Aorta (tissue), 5 donors: ENCODE results near the gene ACAP2. TPM values are rescaled to one million over a fixed set of nuclear protein-coding genes. Genes with fewer than 3 reads are reported as not detected.

Source experiments
- ATAC-seq: fragments of 200-7000 bp; cut with Tn5 transposase; one replicate; pipeline ENCODE4 v1.9.1; 2022; ENCODE audit warnings: moderate library complexity; ENCODE audit not compliant: low FRiP score
- DNase-seq, 2 donors: peaks; one replicate each; pipeline ENCODE4 v3.0.0-alpha.2; 2020
- H3K27ac ChIP-seq, 2 donors: one replicate each; pipeline ENCODE4 v1.5.1; 2013; ENCODE audit warnings: low read length in 2 of 2, mild to moderate bottlenecking in 2 of 2, moderate library complexity in 2 of 2, control low read depth in 1 of 2, inconsistent platforms in 1 of 2, low read depth in 1 of 2
- H3K27me3 ChIP-seq, 2 donors: one replicate each; pipeline ENCODE4 v1.6.1; 2013; ENCODE audit warnings: control low read depth in 1 of 2, low read length in 1 of 2, mild to moderate bottlenecking in 1 of 2, moderate library complexity in 1 of 2; ENCODE audit not compliant: insufficient read depth in 2 of 2, control insufficient read depth in 1 of 2
- H3K36me3 ChIP-seq, 2 donors: one replicate each; pipeline ENCODE4 v1.6.1; 2013; ENCODE audit warnings: control low read depth in 1 of 2, low read length in 1 of 2, mild to moderate bottlenecking in 1 of 2; ENCODE audit not compliant: insufficient read depth in 2 of 2, control insufficient read depth in 1 of 2
- H3K4me1 ChIP-seq, 2 donors: one replicate each; pipeline ENCODE4 v1.6.1; 2013; ENCODE audit warnings: low read length in 2 of 2, control low read depth in 1 of 2, mild to moderate bottlenecking in 1 of 2, moderate library complexity in 1 of 2; ENCODE audit not compliant: insufficient read depth in 2 of 2, control insufficient read depth in 1 of 2
- H3K4me3 ChIP-seq, 2 donors: one replicate each; pipeline ENCODE4 v1.5.1; 2013; ENCODE audit warnings: low read length in 2 of 2, control low read depth in 1 of 2, mild to moderate bottlenecking in 1 of 2
- H3K9me3 ChIP-seq: one replicate; pipeline ENCODE4 v1.6.1; 2013; ENCODE audit warnings: mild to moderate bottlenecking, low read length; ENCODE audit not compliant: control insufficient read depth
- WGBS, 2 donors: extraction: QIAGEN DNeasy Blood & Tissue Kit; methylation state at CpG; one replicate each; pipeline ENCODE4 v1.1.7; 2013; 5-methylcytosine and 5-hydroxymethylcytosine counted together
- intact Hi-C, 2 donors: fragments of 100-400 bp; cut with DNase I; formaldehyde crosslinking; loops; one replicate each; pipeline versions ENCODE4 v1.14.2 to v1.15.0; 2022
- polyA plus RNA-seq, 2 donors: library from polyadenylated mRNA; stranded (reverse); fragments of 200-250 nt; gene quantifications; one replicate each; pipeline ENCODE4 v1.2.3, GENCODE V29; 2013
- total RNA-seq, 2 donors: library from RNA; stranded (reverse); fragmentation: NEBNext Ultra II Directional; extraction: Animal tissue kit (Norgen Biotek cat#: 25700); gene quantifications; one replicate each; pipeline ENCODE4 v1.2.1, GENCODE V29; 2021
- donor health status: healthy with polysubstance abuse.
- donor health status: Bipolar disorder and iron deficiency.
- donor health status: DM: no; HTN: no; CAD: no.
- donor health status: DM: no; HTN: no; CAD: no.
- donor health status: DM: yes; HTN: yes; CAD: no.

The ACAP2 gene
- total and polyA plus RNA-seq, 4 donors, result 6.5 to 70.3 (median 24.3) TPM

GRCh38 chr3:195448205-195448875 is 5.5 kb upstream of the ACAP2 start:
- Histone ChIP-seq H3K4me1 (no peaks in the 10 kb centered on the region), H3K4me3 (no peak overlapping the region), H3K9me3 (no peaks in the 10 kb centered on the region), H3K27ac (no peak overlapping the region), H3K36me3 (no peaks in the 10 kb centered on the region), H3K27me3 (no peaks in the 10 kb centered on the region)
- DNase-seq, result no peak
- WGBS, 2 donors, result 96 to 98% methylated on average over 11 to 12 of the region's 12 CpGs
- ATAC-seq, result no peak
- intact Hi-C loops, result loop anchor here (5.0 to 10.0 kb wide), 2 partner anchors 69 to 174 kb away; partner anchors contain the start of gene XXYLT1 (in 1 of the 2)

GRCh38 chr3:195447201-195447600 is 4.4 kb upstream of the ACAP2 start:
- no peaks in the 10 kb centered on the region for H3K9me3 ChIP-seq
- no peak overlapping the region for H3K27ac ChIP-seq
- DNase-seq (no peak), ATAC-seq (no peak)
- H3K27me3 ChIP-seq, result no peaks in the 10 kb centered on the region
- 91 to 93% methylated on average over 6 of the region's 6 CpGs for WGBS, 2 donors
- H3K4me1 ChIP-seq, result no peaks in the 10 kb centered on the region
- no peaks in the 10 kb centered on the region for H3K36me3 ChIP-seq
- H3K4me3 ChIP-seq, result no peak overlapping the region
- intact Hi-C loops, result loop anchor here (5.0 to 10.0 kb wide), 2 partner anchors 70 to 172 kb away; partner anchors contain the start of gene XXYLT1 (in 1 of the 2)

GRCh38 chr3:195446359-195446758 is 3.5 kb upstream of the ACAP2 start:
- H3K4me3 ChIP-seq, result no peak overlapping the region
- intact Hi-C loops, result loop anchor here (5.0 to 10.0 kb wide), 2 partner anchors 71 to 172 kb away; partner anchors contain the start of gene XXYLT1 (in 1 of the 2)
- ATAC-seq (no peak), DNase-seq (no peak)
- H3K36me3 ChIP-seq, result no peaks in the 10 kb centered on the region
- WGBS, 2 donors, result 87 to 89% methylated on average over 3 of the region's 3 CpGs
- no peak overlapping the region for H3K27ac ChIP-seq
- H3K4me1 ChIP-seq, result no peaks in the 10 kb centered on the region
- no peaks in the 10 kb centered on the region for H3K27me3 ChIP-seq
- H3K9me3 ChIP-seq, result no peaks in the 10 kb centered on the region

- WGBS, 2 donors, result 88 to 91% methylated on average over 2 of the region's 2 CpGs
- Histone ChIP-seq H3K27ac (no peak overlapping the region), H3K4me3 (no peak overlapping the region), H3K27me3 (no peaks in the 10 kb centered on the region), H3K9me3 (no peaks in the 10 kb centered on the region), H3K4me1 (no peaks in the 10 kb centered on the region), H3K36me3 (no peaks in the 10 kb centered on the region)
- intact Hi-C loops, result loop anchor here (5.0 to 10.0 kb wide), 2 partner anchors 71 to 171 kb away; partner anchors contain the start of gene XXYLT1 (in 1 of the 2)
- DNase-seq, result no peak
- no peak for ATAC-seq
Observed at GRCh38 chr3:195445885-195446284, 3.1 kb upstream of the ACAP2 start.

GRCh38 chr3:195443391-195443989 is 670 bp upstream of the ACAP2 start:
- H3K9me3 ChIP-seq, result no peaks in the 10 kb centered on the region
- intact Hi-C loops, result loop anchor here (5.0 to 10.0 kb wide), 2 partner anchors 99 to 169 kb away; partner anchors contain the start of genes PPP1R2 (in 1 of the 2) and XXYLT1 (in 1 of the 2)
- no peak for DNase-seq
- H3K27me3 ChIP-seq, result no peaks in the 10 kb centered on the region
- ATAC-seq, result no peak
- no peaks in the 10 kb centered on the region for H3K4me1 ChIP-seq
- 19 to 26% methylated on average over 6 of the region's 6 CpGs for WGBS, 2 donors
- H3K4me3 ChIP-seq, result peak overlapping the region in 1 of 2 donors; percentile 51
- no peaks in the 10 kb centered on the region for H3K36me3 ChIP-seq
- no peak overlapping the region for H3K27ac ChIP-seq

GRCh38 chr3:195441992-195442572 is 738 bp downstream of the ACAP2 start:
- peak; percentile 56 to 80 for DNase-seq
- Histone ChIP-seq H3K9me3 (no peaks in the 10 kb centered on the region), H3K4me1 (no peaks in the 10 kb centered on the region), H3K36me3 (no peaks in the 10 kb centered on the region), H3K27ac (peak overlapping the region in 1 of 2 donors; percentile 72), H3K27me3 (no peaks in the 10 kb centered on the region), H3K4me3 (peak overlapping the region; percentile 70 to 94)
- ATAC-seq, result peak; percentile 19
- intact Hi-C loops, result loop anchor here (5.0 to 10.0 kb wide), 2 partner anchors 100 to 167 kb away; partner anchors contain the start of genes PPP1R2 (in 1 of the 2) and XXYLT1 (in 1 of the 2)
- WGBS, 2 donors, result 0% methylated on average over 26 to 43 of the region's 43 CpGs

GRCh38 chr3:195441476-195441991 is 1.3 kb downstream of the ACAP2 start:
- intact Hi-C loops, result loop anchor here (5.0 to 10.0 kb wide), 2 partner anchors 101 to 167 kb away; partner anchors contain the start of genes PPP1R2 (in 1 of the 2) and XXYLT1 (in 1 of the 2)
- 23% methylated on average over 13 of the region's 13 CpGs for WGBS, 2 donors
- ATAC-seq (no peak), DNase-seq (no peak)
- Histone ChIP-seq H3K36me3 (no peaks in the 10 kb centered on the region), H3K27ac (peak overlapping the region in 1 of 2 donors; percentile 23), H3K4me1 (no peaks in the 10 kb centered on the region), H3K4me3 (peak overlapping the region; percentile 70 to 94), H3K27me3 (no peaks in the 10 kb centered on the region), H3K9me3 (no peaks in the 10 kb centered on the region)

GRCh38 chr3:195441051-195441450 is 1.8 kb downstream of the ACAP2 start:
- no peaks in the 10 kb centered on the region for H3K36me3 ChIP-seq
- peak overlapping the region in 1 of 2 donors; percentile 70 for H3K4me3 ChIP-seq
- ATAC-seq (no peak), DNase-seq (no peak)
- intact Hi-C loops, result loop anchor here (5.0 to 10.0 kb wide), 2 partner anchors 101 to 166 kb away; partner anchors contain the start of genes PPP1R2 (in 1 of the 2) and XXYLT1 (in 1 of the 2)
- H3K27me3 ChIP-seq, result no peaks in the 10 kb centered on the region
- no peak overlapping the region for H3K27ac ChIP-seq
- H3K4me1 ChIP-seq, result no peaks in the 10 kb centered on the region
- no peaks in the 10 kb centered on the region for H3K9me3 ChIP-seq
- WGBS, 2 donors, result 76 to 80% methylated on average over 2 of the region's 2 CpGs
